GM12891 (cell line): ENCODE measurements around the gene FGGY.
A peak's percentile ranks its signal among the peaks of the same experiment; 100 is the strongest.

Experiments
- PAX5 ChIP-seq: IDR thresholded peaks from 2 replicates; pipeline ENCODE4 v1.6.1; 2011; ENCODE audit warnings: low read length, moderate library complexity, mild to moderate bottlenecking; ENCODE audit not compliant: insufficient read depth, severe bottlenecking
- POLR2A ChIP-seq: IDR thresholded peaks from 2 replicates; pipeline ENCODE4 v1.6.1; 2011; ENCODE audit warnings: low read depth, low read length, control low read depth
- POLR2AphosphoS5 ChIP-seq: IDR thresholded peaks from 2 replicates; pipeline ENCODE4 v1.6.1; 2011; ENCODE audit warnings: low read depth, low read length, control low read depth
- POU2F2 ChIP-seq: IDR thresholded peaks from 2 replicates; pipeline ENCODE4 v1.6.1; 2011; ENCODE audit warnings: low read depth, mild to moderate bottlenecking, control low read depth, low read length, moderate library complexity
- SPI1 ChIP-seq: IDR thresholded peaks from 2 replicates; pipeline ENCODE4 v1.6.1; 2011; ENCODE audit warnings: low read depth, low read length, control low read depth
- TAF1 ChIP-seq: IDR thresholded peaks from 2 replicates; pipeline ENCODE4 v1.6.1; 2011; ENCODE audit warnings: low read depth, low read length, control low read depth

DNA sequence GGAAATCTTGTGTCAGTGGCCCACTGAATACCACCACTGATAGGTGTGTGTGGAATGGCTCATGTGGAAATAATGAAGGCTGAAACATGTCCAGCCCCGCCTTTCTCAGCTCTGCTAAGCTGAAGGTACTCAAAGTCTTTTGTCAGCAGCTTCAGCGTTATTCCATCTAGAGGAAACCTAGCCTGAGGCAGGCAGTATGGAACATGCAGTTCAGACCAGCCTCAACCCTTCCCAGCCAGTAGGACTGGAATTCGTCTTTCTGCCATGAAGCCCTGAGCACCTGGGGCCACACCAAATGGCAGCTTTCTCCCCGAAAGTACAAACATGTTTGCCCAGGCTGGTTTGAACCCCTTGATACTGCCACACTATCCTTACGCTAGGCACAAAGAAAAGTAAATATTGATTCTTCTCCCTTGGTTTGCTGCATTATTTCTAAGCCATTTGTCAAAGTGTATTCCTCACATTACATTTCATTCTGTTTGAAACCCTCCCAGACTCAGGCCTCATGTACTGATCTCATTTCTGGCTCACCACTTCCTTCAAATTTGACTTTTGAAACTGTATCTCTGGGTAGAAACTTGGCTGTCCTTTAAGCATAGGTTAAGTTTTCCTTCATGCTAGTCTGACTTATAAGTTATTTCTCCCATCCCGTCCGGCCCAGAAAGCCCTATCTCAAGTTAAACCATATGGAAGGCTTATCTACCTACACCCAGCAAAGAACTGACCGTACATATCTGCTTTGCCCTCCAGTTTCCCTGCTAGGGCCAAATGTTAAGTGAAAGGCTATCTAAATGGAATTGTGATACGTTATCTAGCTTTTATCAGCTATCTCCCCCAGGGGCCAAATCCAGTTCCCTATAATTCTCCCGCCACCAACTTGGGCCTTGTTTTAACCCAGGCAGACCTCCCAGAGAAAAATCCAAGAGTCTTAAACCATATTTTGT is 472.2 kb downstream of the FGGY start:
- TF ChIP-seq POLR2A: no peak
- TF ChIP-seq POLR2AphosphoS5: no peak
- no peak for TF ChIP-seq TAF1
- TF ChIP-seq SPI1: peak; percentile 31; the same call in 1 of the 2 replicates
- no peak for TF ChIP-seq POU2F2
- no peak for TF ChIP-seq PAX5
